Esophagus squamous epithelium (tissue), 4 donors: ENCODE results near the gene TACR2.

Experiments
- CTCF ChIP-seq, 6 experiments: fragments of 450-650 bp in 4 of 6; fragments of 200-600 bp in 2 of 6; sonication (generic) in 2 of 6; IDR thresholded peaks; one replicate each; pipeline ENCODE4 v1.5.1; 2016 to 2019; ENCODE audit warnings: antibody characterized with exemption in 6 of 6, mild to moderate bottlenecking in 4 of 6, moderate library complexity in 4 of 6
- POLR2A ChIP-seq, 4 donors: fragments of 450-650 bp; IDR thresholded peaks; one replicate each; pipeline ENCODE4 v1.6.1; 2017; ENCODE audit warnings: antibody characterized with exemption in 4 of 4, mild to moderate bottlenecking in 4 of 4, moderate library complexity in 3 of 4

DNA sequence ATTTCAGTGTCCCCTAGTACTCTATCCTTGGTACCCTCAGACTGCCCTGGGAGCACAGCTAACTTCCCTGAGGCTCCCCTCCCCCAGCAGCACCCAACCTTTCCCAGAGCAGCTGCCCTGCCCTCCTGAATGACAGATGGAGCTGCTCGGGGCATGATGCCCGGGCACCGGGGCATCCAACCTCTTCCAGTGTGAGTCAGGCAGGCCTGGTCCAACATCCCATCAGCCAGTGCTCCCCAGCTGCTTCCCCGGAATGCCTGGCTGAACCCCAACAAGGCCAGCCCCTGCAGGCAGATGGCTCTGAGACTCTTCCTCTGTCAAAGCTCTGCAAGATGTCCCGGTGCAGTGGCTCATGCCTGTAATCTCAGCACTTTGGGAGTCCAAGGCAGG is 22.6 kb upstream of the TACR2 start:
- no peak for TF ChIP-seq POLR2A (IDR thresholded peaks at IDR 0.05)
- no peak for TF ChIP-seq CTCF (IDR thresholded peaks at IDR 0.05)
